ENCODE measurements around the gene BMP4. TPM values are rescaled to one million over a fixed set of nuclear protein-coding genes. Genes with fewer than 3 reads are reported as not detected.

The BMP4 gene
- total and polyA plus RNA-seq, 2 experiments from 2014 or later = not detected

DNA sequence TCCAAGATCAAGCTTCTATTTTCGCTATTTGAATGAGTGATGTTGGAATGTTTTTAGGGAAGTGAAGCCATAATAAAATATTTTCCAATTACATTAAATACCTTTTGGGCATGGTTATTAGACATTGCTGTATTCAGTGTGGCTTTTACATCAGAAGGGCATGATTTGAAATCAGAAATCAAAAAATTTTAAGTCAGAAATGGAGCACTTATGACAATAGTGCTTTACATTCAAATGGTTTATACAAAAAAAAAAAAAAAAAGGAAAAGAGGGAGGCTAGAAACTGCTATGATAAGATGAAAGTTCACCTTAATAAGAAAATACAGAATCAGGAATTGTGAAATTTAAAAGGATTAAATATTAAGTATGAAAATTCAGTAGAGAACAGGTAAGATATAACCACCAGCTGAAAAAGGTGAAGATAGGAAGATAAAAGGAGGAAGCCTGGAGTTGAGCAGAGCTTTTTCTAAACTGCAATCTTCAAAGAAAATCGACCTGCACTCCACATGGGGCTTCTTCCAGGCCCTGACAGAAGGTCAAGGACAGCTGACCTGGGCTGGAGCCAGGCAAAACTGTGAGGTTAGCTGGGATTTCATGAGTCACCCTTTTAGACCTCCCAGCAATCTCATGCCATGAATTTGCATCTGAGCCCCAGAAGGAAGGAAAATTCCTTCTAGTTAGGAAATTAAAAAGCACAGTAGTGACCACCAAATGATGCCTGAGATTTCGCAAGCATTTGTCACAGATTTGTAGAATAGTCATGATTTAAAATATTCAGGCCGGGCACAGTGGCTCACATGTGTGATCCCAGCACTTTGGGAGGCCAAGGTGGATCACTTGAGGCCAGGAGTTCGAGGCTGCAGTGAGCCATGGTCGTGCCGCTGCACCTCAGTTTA lies 23.4 kb upstream of the BMP4 start:
- TF ChIP-seq EZH2phosphoT487 (IDR thresholded peaks at IDR 0.05; ENCODE audit: insufficient read depth, low read depth) (no peak), EZH2 (IDR thresholded peaks at IDR 0.05; ENCODE audit: insufficient read depth, poor library complexity, severe bottlenecking) (no peak)
- H3K9ac ChIP-seq = no peak overlapping the region
- no peaks in the 10 kb centered on the region for H3K79me2 ChIP-seq (ENCODE audit: insufficient read depth)
- DNase-seq = peak; percentile 56
- H3K27me3 ChIP-seq (replicated peaks; ENCODE audit: insufficient read depth) = peaks cover 4% of the 10 kb centered on the region
- H3K4me1 ChIP-seq (ENCODE audit: insufficient read depth) = no peaks in the 10 kb centered on the region
- H4K20me1 ChIP-seq (ENCODE audit: insufficient read depth) = no peaks in the 10 kb centered on the region
- H3K9me2 ChIP-seq (ENCODE audit: insufficient read depth) = no peaks in the 10 kb centered on the region
- 53 to 54% methylated on average over 7 of the region's 7 CpGs for WGBS, 2 experiments (ENCODE audit: low coverage in 1 of 2, low lambda C conversion rate in 2 of 2, missing lambda C conversion rate in 2 of 2)
- H3K9me3 ChIP-seq (ENCODE audit: low read depth) = no peaks in the 10 kb centered on the region
- H3K4me2 ChIP-seq (ENCODE audit: unreplicated experiment) = no peak overlapping the region
- no peaks in the 10 kb centered on the region for H3F3A ChIP-seq (ENCODE audit: insufficient read depth)
- no peak overlapping the region for H2AFZ ChIP-seq
- no peak overlapping the region for H3K4me3 ChIP-seq
- no peaks in the 10 kb centered on the region for H3K36me3 ChIP-seq (ENCODE audit: low read depth)
- H3K27ac ChIP-seq = no peak overlapping the region
- in situ Hi-C loops (cut with MboI) = no loop called here

DNA sequence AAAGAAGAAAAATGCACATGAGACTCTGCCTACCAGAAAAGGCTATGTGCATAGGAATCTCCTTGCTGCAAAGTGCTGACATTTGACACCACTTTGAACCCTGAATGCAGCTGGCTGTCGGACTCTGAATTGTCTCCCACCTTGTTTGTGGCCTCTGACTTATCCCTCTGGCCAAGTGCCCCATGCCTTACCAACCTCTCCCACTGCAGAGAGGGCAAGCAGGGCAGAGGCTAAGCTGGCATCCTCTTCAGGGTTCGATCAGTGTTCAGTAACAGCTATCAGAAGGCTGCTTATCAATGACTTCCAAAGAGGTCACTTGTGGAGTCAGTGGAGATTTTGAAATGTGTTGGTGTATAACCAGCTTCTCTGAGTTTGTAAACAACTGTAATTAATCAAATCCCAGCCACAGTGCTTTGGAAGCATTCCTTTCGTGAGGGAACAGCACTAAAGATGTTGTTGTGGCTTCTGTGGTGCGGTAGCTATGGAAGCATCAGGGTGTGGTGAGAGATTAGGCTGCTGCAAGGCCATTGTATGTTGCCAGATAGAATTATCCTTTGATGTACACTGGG lies 22.6 kb upstream of the BMP4 start:
- Histone ChIP-seq H3K9ac (no peak overlapping the region), H3K27me3 (replicated peaks; ENCODE audit: insufficient read depth) (peaks cover 10% of the 10 kb centered on the region), H3K4me1 (ENCODE audit: insufficient read depth) (no peaks in the 10 kb centered on the region), H3K27ac (no peak overlapping the region), H3F3A (ENCODE audit: insufficient read depth) (no peaks in the 10 kb centered on the region), H4K20me1 (ENCODE audit: insufficient read depth) (no peaks in the 10 kb centered on the region), H3K4me2 (ENCODE audit: unreplicated experiment) (no peak overlapping the region), H3K4me3 (no peak overlapping the region), H3K79me2 (ENCODE audit: insufficient read depth) (no peaks in the 10 kb centered on the region), H3K9me2 (ENCODE audit: insufficient read depth) (no peaks in the 10 kb centered on the region), H3K9me3 (ENCODE audit: low read depth) (no peaks in the 10 kb centered on the region), H2AFZ (no peak overlapping the region), H3K36me3 (ENCODE audit: low read depth) (no peaks in the 10 kb centered on the region)
- peak; percentile 30 for DNase-seq
- TF ChIP-seq EZH2 (IDR thresholded peaks at IDR 0.05; ENCODE audit: insufficient read depth, poor library complexity, severe bottlenecking) (no peak), EZH2phosphoT487 (IDR thresholded peaks at IDR 0.05; ENCODE audit: insufficient read depth, low read depth) (no peak)
- WGBS, 2 experiments (ENCODE audit: low coverage in 1 of 2, low lambda C conversion rate in 2 of 2, missing lambda C conversion rate in 2 of 2) = 44 to 46% methylated on average over 4 of the region's 4 CpGs
- in situ Hi-C loops (cut with MboI) = no loop called here

- H3K27me3 ChIP-seq (replicated peaks; ENCODE audit: insufficient read depth) = peaks cover 19% of the 10 kb centered on the region
- H3K9me3 ChIP-seq (ENCODE audit: low read depth) = no peaks in the 10 kb centered on the region
- no peaks in the 10 kb centered on the region for H3F3A ChIP-seq (ENCODE audit: insufficient read depth)
- H3K36me3 ChIP-seq (ENCODE audit: low read depth) = no peaks in the 10 kb centered on the region
- TF ChIP-seq EZH2 (IDR thresholded peaks at IDR 0.05; ENCODE audit: insufficient read depth, poor library complexity, severe bottlenecking) (no peak), EZH2phosphoT487 (IDR thresholded peaks at IDR 0.05; ENCODE audit: insufficient read depth, low read depth) (no peak)
- H3K4me2 ChIP-seq (ENCODE audit: unreplicated experiment) = no peak overlapping the region
- no peak overlapping the region for H2AFZ ChIP-seq
- no peaks in the 10 kb centered on the region for H3K79me2 ChIP-seq (ENCODE audit: insufficient read depth)
- WGBS, 2 experiments (ENCODE audit: low coverage in 1 of 2, low lambda C conversion rate in 2 of 2, missing lambda C conversion rate in 2 of 2) = 45 to 50% methylated on average over 3 of the region's 3 CpGs
- no peak overlapping the region for H3K4me3 ChIP-seq
- H3K4me1 ChIP-seq (ENCODE audit: insufficient read depth) = no peaks in the 10 kb centered on the region
- no peak overlapping the region for H3K9ac ChIP-seq
- DNase-seq = no peak
- H3K9me2 ChIP-seq (ENCODE audit: insufficient read depth) = no peaks in the 10 kb centered on the region
- H4K20me1 ChIP-seq (ENCODE audit: insufficient read depth) = no peaks in the 10 kb centered on the region
- in situ Hi-C loops (cut with MboI) = no loop called here
- H3K27ac ChIP-seq = no peak overlapping the region
These were observed 21.6 kb upstream of the BMP4 start for GRCh38 chr14:53978194-53978593.

DNA sequence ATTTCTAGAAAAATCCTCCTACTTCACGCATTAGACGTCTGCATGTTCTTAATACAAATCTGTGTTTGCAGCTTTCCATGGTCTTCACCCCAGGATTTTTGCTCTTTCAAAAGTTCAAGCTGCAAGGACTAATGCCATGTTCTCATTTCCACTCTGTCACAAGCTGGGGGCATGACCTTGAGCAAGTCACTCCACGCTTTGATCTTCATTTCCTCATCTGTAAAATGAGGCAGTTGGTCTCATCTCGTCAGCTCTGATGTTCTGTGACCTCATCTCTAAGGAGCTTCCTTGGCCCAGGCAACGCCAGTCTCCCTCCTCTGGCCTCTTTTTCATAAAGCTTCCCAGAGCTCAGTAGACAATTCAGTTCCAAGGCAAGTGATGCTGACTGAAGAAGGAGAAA lies 18.8 kb upstream of the BMP4 start:
- Histone ChIP-seq H3K4me2 (ENCODE audit: unreplicated experiment) (no peak overlapping the region), H3K27me3 (replicated peaks; ENCODE audit: insufficient read depth) (peaks cover 24% of the 10 kb centered on the region), H3K36me3 (ENCODE audit: low read depth) (no peaks in the 10 kb centered on the region), H3K27ac (no peak overlapping the region), H3K9ac (no peak overlapping the region), H3K4me3 (no peak overlapping the region), H4K20me1 (ENCODE audit: insufficient read depth) (no peaks in the 10 kb centered on the region), H3K9me3 (ENCODE audit: low read depth) (no peaks in the 10 kb centered on the region), H3K79me2 (ENCODE audit: insufficient read depth) (no peaks in the 10 kb centered on the region), H3K9me2 (ENCODE audit: insufficient read depth) (no peaks in the 10 kb centered on the region), H3F3A (ENCODE audit: insufficient read depth) (no peaks in the 10 kb centered on the region), H3K4me1 (ENCODE audit: insufficient read depth) (no peaks in the 10 kb centered on the region), H2AFZ (no peak overlapping the region)
- WGBS, 2 experiments (ENCODE audit: low coverage in 1 of 2, low lambda C conversion rate in 2 of 2, missing lambda C conversion rate in 2 of 2) = 52 to 69% methylated on average over 5 of the region's 5 CpGs
- no peak for DNase-seq
- in situ Hi-C loops (cut with MboI) = no loop called here
- TF ChIP-seq EZH2phosphoT487 (IDR thresholded peaks at IDR 0.05; ENCODE audit: insufficient read depth, low read depth) (no peak), EZH2 (IDR thresholded peaks at IDR 0.05; ENCODE audit: insufficient read depth, poor library complexity, severe bottlenecking) (no peak)

Measured in GM23248 (cell line).